WTC11 (cell line): ENCODE measurements around the gene PRKCQ. TPM values are rescaled to one million over a fixed set of nuclear protein-coding genes. Genes with fewer than 3 reads are reported as not detected.

ENCODE experiments used
- ATAC-seq: fragments of 200-7000 bp; cut with Tn5 transposase; 2 replicates; pipeline ENCODE4 v1.10.0; 2021; ENCODE audit warnings: mild to moderate bottlenecking, moderate library complexity
- CTCF ChIA-PET: fragments of 300-600 bp; sonication (Branson Sonifier 250); formaldehyde crosslinking; loops from one replicate; lab custom pipeline; 2021; ENCODE audit warnings: antibody characterized with exemption; lab: Charles Lee
- POLR2A ChIA-PET: fragments of 350-600 bp; sonication (Branson Sonifier 250); formaldehyde crosslinking; loops from one replicate; lab custom pipeline; 2021; ENCODE audit warnings: antibody characterized with exemption; lab: Charles Lee
- DNase-seq: peaks from one replicate; pipeline ENCODE4 v3.0.0; 2021; ENCODE audit warnings: low spot score
- H3K27ac Mint-ChIP-seq: 2 replicates; pipeline ENCODE4 v1.8.0; 2021; ENCODE audit warnings: mixed read lengths
- H3K27me3 Mint-ChIP-seq: 2 replicates; pipeline ENCODE4 v1.8.0; 2021; ENCODE audit warnings: low read depth, mild to moderate bottlenecking, moderate library complexity, mixed read lengths
- H3K36me3 Mint-ChIP-seq: 2 replicates; pipeline ENCODE4 v1.8.0; 2021; ENCODE audit warnings: mixed read lengths
- H3K4me1 Mint-ChIP-seq: 2 replicates; pipeline ENCODE4 v1.8.0; 2022; ENCODE audit warnings: mixed read lengths
- H3K4me3 Mint-ChIP-seq: 2 replicates; pipeline ENCODE4 v1.8.0; 2021; ENCODE audit warnings: mild to moderate bottlenecking, moderate library complexity, mixed read lengths
- H3K9me3 Mint-ChIP-seq: 2 replicates; pipeline ENCODE4 v1.8.0; 2021; ENCODE audit warnings: mixed read lengths
- ATF6 ChIP-seq: sonication (generic); formaldehyde crosslinking; IDR thresholded peaks from 2 replicates; pipeline ENCODE4 v1.8.1; 2023; ENCODE audit warnings: mild to moderate bottlenecking, missing genetic modification reagents
- CREB1 ChIP-seq: sonication (generic); formaldehyde crosslinking; IDR thresholded peaks from 2 replicates; pipeline ENCODE4 v1.8.0; 2023; ENCODE audit warnings: mild to moderate bottlenecking, missing genetic modification reagents
- GRHL2 ChIP-seq: fragments of 250-450 bp; sonication (Bioruptor Pico); IDR thresholded peaks from 2 replicates; pipeline ENCODE4 v1.8.0; 2022; ENCODE audit warnings: mild to moderate bottlenecking, moderate library complexity; ENCODE audit not compliant: insufficient replicate concordance, severe bottlenecking
- HMGA2 ChIP-seq: fragments of 250-450 bp; sonication (Bioruptor Pico); IDR thresholded peaks from 2 replicates; pipeline ENCODE4 v1.4.0; 2021; ENCODE audit warnings: mild to moderate bottlenecking, moderate library complexity
- MAX ChIP-seq: sonication (generic); formaldehyde crosslinking; IDR thresholded peaks from 2 replicates; pipeline ENCODE4 v1.8.0; 2022; ENCODE audit warnings: mild to moderate bottlenecking, missing genetic modification reagents
- MLX ChIP-seq: sonication (generic); formaldehyde crosslinking; IDR thresholded peaks from 2 replicates; pipeline ENCODE4 v1.8.1; 2023; ENCODE audit warnings: mild to moderate bottlenecking, missing genetic modification reagents, moderate library complexity
- NR1H2 ChIP-seq: sonication (generic); formaldehyde crosslinking; IDR thresholded peaks from 2 replicates; pipeline ENCODE4 v1.9.0; 2021; ENCODE audit warnings: mild to moderate bottlenecking, moderate library complexity, missing genetic modification reagents
- NR2C2 ChIP-seq: sonication (generic); formaldehyde crosslinking; IDR thresholded peaks from 2 replicates; pipeline ENCODE4 v1.8.0; 2022; ENCODE audit warnings: mild to moderate bottlenecking, missing genetic modification reagents
- OVOL2 ChIP-seq: fragments of 250-450 bp; sonication (Bioruptor Pico); IDR thresholded peaks from 2 replicates; pipeline ENCODE4 v1.9.0; 2021; ENCODE audit warnings: mild to moderate bottlenecking, borderline replicate concordance
- PREB ChIP-seq: sonication (generic); formaldehyde crosslinking; IDR thresholded peaks from 2 replicates; pipeline ENCODE4 v1.8.1; 2022; ENCODE audit warnings: mild to moderate bottlenecking, missing genetic modification reagents, moderate library complexity, borderline replicate concordance
- PRRX2 ChIP-seq: fragments of 250-450 bp; sonication (Bioruptor Pico); IDR thresholded peaks from 2 replicates; pipeline ENCODE4 v1.8.0; 2021; ENCODE audit warnings: mild to moderate bottlenecking
- SMAD4 ChIP-seq: sonication (generic); formaldehyde crosslinking; IDR thresholded peaks from 2 replicates; pipeline ENCODE4 v1.8.0; 2022; ENCODE audit warnings: mild to moderate bottlenecking, missing genetic modification reagents
- ZBTB21 ChIP-seq: sonication (generic); formaldehyde crosslinking; IDR thresholded peaks from 2 replicates; pipeline ENCODE4 v1.8.1; 2023; ENCODE audit warnings: mild to moderate bottlenecking, missing genetic modification reagents, borderline replicate concordance
- ZNF121 ChIP-seq: sonication (generic); formaldehyde crosslinking; IDR thresholded peaks from 2 replicates; pipeline ENCODE4 v1.8.0; 2023; ENCODE audit warnings: missing genetic modification reagents
- ZNF219 ChIP-seq: sonication (generic); formaldehyde crosslinking; IDR thresholded peaks from 2 replicates; pipeline ENCODE4 v1.8.0; 2023; ENCODE audit warnings: missing genetic modification reagents, mild to moderate bottlenecking, borderline replicate concordance
- ZNF396 ChIP-seq: fragments of 250-450 bp; sonication (Bioruptor Pico); IDR thresholded peaks from 2 replicates; pipeline ENCODE4 v1.8.0; 2021; ENCODE audit warnings: mild to moderate bottlenecking, moderate library complexity, borderline replicate concordance
- ZNF512 ChIP-seq: sonication (generic); formaldehyde crosslinking; IDR thresholded peaks from 2 replicates; pipeline ENCODE4 v1.8.1; 2022; ENCODE audit warnings: missing genetic modification reagents, borderline replicate concordance
- ZNF532 ChIP-seq: fragments of 250-450 bp; sonication (Bioruptor Pico); IDR thresholded peaks from 2 replicates; pipeline ENCODE4 v1.9.0; 2021; ENCODE audit warnings: mild to moderate bottlenecking, borderline replicate concordance
- total RNA-seq: library from RNA; stranded (reverse); gene quantifications from 3 replicates; pipeline ENCODE4 v1.2.3, GENCODE V29; 2021

The PRKCQ gene
- total RNA-seq, 1 experiment from 2014 or later, result 8.7 TPM

- TF ChIP-seq ZNF532 (CRISPR knock-in tag), result no peak
- TF ChIP-seq ZNF512 (CRISPR knock-in tag), result no peak
These were observed 61.2 kb downstream of the PRKCQ start (continued) for GRCh38 chr10:6518791-6519429.

- Mint-ChIP-seq H3K36me3 (peaks cover 3% of the 10 kb centered on the region), H3K27me3 (no peaks in the 10 kb centered on the region), H3K4me1 (peaks cover 15% of the 10 kb centered on the region), H3K9me3 (peaks cover 3% of the 10 kb centered on the region; the same call in 1 of the 2 replicates), H3K4me3 (no peak overlapping the region), H3K27ac (no peak overlapping the region)
- TF ChIP-seq ZNF219 (CRISPR knock-in tag), result no peak
- TF ChIP-seq PRRX2, result no peak
- no peak for TF ChIP-seq ZNF121
- no peak for TF ChIP-seq MLX
- TF ChIP-seq CREB1 (CRISPR knock-in tag), result no peak
- TF ChIP-seq MAX (CRISPR knock-in tag), result no peak
- no peak for TF ChIP-seq ZNF396
- no peak for TF ChIP-seq NR1H2 (CRISPR knock-in tag)
- TF ChIP-seq NR2C2, result no peak
- no peak for TF ChIP-seq ZBTB21 (CRISPR knock-in tag)
- no peak for TF ChIP-seq HMGA2 (CRISPR knock-in tag)
- TF ChIP-seq SMAD4, result no peak
- TF ChIP-seq GRHL2 (CRISPR knock-in tag), result no peak
- no peak for TF ChIP-seq OVOL2 (CRISPR knock-in tag)
- no peak for TF ChIP-seq ATF6 (CRISPR knock-in tag)
- TF ChIP-seq PREB (CRISPR knock-in tag), result no peak
- ChIA-PET POLR2A (interaction anchor here (0.6 to 0.7 kb wide), 3 partner anchors 14 to 416 kb away, joined by 5 to 7 read pairs (median 6); no protein-coding TSS in a partner anchor), CTCF (interaction anchor here (0.5 to 2.7 kb wide), 15 partner anchors 11 to 1104 kb away, joined by 3 to 17 read pairs (median 3); no protein-coding TSS in a partner anchor)
- ATAC-seq (no peak; the same call in 1 of the 2 replicates), DNase-seq (no peak)
These were observed 63.2 kb downstream of the PRKCQ start for GRCh38 chr10:6516929-6517284.
